ENCODE results near the gene BBS9. TPM values are rescaled to one million over a fixed set of nuclear protein-coding genes. Genes with fewer than 3 reads are reported as not detected.

Gene BBS9
- total RNA-seq, 1 donor from 2014 or later = 11.3 TPM

DNA sequence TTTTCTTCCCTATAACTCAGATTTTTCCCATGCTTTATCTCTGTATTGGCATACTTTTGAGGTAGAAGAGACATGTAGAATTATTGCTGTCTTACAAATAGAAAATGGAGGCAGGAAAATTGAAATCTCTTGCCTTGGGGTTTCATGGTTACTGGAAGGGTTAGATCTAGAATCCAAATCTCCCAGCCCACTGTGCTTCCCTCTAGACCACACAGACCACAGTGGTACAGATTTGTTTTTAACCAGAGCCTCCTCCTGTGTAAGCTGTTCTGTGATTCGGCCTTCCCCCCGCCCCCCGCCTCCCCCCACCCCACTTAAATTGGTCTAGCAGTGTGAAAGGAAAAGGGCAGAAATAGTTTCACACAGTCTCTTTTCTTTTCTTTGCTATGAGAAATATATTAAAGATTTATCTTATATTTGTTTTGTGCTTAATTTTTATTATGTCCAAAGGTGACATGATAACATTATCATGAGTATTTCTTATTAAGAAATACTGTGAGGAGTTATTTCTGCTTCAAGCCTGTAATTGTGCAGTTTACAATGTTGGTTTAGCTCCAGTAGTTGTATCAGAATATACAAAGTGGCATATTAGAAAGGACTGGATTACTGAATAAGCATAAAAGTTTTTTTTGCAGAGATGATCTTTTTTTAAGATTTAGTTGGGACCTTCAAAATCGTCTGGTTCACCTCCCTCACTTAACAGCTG is 407.2 kb downstream of the BBS9 start:
- intact Hi-C loops (cut with micrococcal nuclease) = no loop called here

DNA sequence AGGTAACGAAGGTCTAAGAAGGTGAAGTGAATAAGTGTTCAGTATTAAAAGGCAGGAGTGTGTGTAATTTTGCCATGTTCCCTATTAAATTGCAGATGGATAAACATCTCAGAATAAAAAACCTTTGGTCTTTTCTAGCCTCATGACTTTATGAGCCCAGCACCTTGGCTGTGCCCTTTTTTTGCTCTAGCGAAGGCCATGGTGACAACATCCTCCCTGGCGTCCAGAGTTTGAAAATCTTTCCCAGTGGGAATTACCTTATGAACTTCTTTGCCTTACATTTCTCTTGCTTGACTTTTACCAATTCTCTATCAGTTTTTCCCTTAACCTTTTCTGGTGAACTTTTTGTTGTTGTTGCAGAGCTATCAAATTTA is 407.7 kb downstream of the BBS9 start:
- intact Hi-C loops (cut with micrococcal nuclease) = no loop called here

DNA sequence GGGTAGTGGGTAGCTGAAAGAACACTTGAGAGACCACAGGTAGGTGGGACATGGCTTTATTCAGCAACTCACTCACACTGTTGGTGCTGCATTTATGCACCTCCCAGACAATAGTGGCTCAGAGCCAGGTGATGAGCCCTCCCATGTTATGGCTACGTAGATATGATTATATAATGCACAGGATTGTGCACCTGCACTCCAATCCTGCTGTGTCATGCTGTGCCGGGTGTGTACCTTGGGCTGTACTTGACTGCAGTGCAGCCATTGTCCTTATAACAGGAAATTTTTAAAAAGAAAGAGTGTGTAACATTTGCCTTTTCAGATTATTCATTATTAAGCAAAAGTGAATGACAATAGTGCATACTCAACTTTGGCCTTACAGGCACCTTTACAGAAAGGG is 409.8 kb downstream of the BBS9 start:
- intact Hi-C loops (cut with micrococcal nuclease) = no loop called here

DNA sequence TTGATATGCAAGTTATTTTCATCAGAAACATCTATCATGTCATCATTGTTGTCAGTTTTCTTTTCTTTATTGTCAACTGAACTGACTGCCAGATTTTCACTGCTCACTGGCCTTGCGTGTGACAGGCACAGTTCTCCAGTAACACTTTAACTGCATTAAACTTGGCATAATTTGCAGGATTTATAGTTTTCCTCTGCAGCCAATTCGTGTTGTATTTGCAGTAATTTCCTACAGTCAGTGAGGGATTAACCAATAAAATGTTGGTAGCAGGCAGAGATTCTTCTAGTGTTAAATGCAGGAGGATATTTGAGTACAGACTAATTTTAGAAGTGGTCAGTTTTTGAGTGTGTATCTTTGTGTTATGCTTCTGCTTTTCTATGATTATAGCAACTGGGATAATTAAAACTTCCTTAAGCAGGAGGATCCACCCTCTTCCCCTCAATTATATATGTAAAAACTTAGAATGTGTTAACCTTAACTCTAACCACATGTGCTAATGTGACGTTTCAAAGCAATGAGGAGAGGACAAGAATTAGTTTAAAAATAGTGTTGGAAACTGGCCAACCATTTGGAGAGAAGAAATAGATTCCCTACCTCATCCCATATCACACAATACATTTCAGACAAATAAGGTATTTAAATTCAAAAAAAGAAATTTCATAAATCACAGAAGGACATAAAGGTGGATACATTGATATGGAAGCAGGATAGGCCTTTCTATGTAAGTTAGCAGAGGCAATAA is 410.5 kb downstream of the BBS9 start:
- intact Hi-C loops (cut with micrococcal nuclease) = no loop called here

DNA sequence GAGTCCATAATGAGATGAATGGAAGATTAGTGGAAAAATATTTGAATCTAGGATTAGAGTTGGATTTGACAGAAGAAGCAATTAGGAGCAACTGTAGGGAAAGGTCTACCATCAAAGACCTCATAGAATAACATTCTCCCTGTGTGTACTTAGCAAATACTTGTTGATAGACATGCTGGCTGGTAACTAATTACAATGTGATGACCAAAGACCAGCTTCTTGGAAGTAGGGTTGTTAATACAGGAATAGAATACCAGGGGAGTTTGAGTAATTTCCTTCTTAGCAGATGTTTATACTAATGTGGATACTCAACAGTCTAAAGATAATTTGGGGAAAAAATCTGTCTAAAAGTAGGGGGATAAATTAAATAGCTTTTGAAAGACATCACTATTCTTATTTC is 418.5 kb downstream of the BBS9 start:
- intact Hi-C loops (cut with micrococcal nuclease) = no loop called here

GRCh38 chr7:33550363-33550762 is 421.0 kb downstream of the BBS9 start:
- intact Hi-C loops (cut with micrococcal nuclease) = no loop called here

GRCh38 chr7:33550979-33551378 is 421.6 kb downstream of the BBS9 start:
- intact Hi-C loops (cut with micrococcal nuclease) = no loop called here

- intact Hi-C loops (cut with micrococcal nuclease) = no loop called here
Observed at GRCh38 chr7:33554046-33554445, 424.7 kb downstream of the BBS9 start.

DNA sequence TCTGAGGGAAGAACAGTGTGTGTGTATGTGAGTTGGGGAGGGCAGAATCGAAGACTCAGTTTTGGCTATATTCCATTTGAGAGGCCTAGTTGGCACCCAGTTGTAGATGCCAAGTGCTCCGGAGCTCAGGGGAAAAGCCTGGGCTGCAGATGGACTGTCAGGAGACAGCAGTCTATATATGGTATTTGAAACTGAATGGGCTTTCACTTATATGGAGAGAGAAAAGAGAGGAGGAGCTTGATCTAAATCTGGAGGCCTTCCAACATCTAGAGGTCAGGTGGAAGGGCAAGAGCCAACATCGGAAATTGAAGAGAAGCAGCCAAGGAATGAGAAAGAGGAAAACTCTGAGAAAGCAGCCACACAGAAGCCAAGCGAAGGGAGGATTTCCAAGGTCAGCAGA is 425.2 kb downstream of the BBS9 start:
- intact Hi-C loops (cut with micrococcal nuclease) = no loop called here

GRCh38 chr7:33556472-33556871 is 427.1 kb downstream of the BBS9 start:
- intact Hi-C loops (cut with micrococcal nuclease) = no loop called here

DNA sequence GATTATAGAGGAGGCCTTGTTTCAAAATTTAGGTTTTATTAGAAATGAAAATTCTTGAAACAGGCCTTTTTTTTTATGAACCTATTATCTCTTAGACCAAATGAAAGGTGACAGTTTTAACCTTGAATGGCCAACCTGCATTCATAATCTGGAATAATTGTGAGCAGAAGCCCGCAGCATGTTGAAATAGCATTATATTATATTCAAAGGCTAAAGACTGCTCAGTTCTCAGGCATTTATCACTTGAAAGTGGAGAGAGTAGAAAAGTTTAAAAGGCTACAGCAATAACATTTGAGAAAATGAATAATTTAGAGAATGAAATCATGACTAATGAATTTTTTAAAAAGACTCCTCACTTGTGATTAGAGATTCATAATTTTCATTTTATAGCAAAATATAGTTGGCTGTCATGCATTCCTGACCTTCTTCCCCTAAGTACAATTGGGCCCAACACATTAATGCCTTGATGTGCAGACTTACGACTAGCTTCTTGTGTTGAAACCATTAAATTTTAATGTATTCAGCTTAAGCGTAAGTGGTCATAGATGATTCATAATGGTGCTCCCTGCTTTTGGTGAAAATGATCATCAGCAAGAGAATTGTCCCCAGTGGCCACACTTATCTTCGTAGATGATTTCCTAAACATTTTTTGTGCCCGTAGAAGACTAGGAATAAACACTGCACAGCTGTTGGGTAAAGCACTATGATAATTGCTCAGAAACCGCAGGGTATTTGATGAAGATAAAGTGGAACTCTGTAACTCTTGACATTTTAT is 429.4 kb downstream of the BBS9 start:
- intact Hi-C loops (cut with micrococcal nuclease) = no loop called here

DNA sequence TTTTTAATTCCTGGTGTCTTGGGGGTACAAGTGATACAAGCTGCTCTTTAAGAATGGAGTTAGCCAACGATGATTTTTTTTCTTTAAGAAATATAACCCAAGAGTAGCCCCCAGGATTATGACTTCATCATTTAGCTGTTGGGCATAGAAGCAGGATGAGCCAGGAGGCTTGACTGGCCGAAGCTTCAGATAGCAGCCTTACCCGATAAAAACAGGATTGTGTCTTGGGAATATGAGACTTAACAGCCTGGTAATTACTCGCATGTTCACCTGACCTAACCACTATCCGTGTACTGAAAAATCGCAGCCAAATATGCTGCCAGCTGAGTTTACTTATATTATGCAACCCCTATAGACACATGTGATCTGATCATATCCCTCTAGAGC is 430.0 kb downstream of the BBS9 start:
- intact Hi-C loops (cut with micrococcal nuclease) = no loop called here

GRCh38 chr7:33562996-33563395 is 433.6 kb downstream of the BBS9 start:
- intact Hi-C loops (cut with micrococcal nuclease) = no loop called here

GRCh38 chr7:33563651-33564050 is 434.3 kb downstream of the BBS9 start:
- intact Hi-C loops (cut with micrococcal nuclease) = no loop called here

GRCh38 chr7:33578166-33578565 is 448.8 kb downstream of the BBS9 start:
- intact Hi-C loops (cut with micrococcal nuclease) = no loop called here

DNA sequence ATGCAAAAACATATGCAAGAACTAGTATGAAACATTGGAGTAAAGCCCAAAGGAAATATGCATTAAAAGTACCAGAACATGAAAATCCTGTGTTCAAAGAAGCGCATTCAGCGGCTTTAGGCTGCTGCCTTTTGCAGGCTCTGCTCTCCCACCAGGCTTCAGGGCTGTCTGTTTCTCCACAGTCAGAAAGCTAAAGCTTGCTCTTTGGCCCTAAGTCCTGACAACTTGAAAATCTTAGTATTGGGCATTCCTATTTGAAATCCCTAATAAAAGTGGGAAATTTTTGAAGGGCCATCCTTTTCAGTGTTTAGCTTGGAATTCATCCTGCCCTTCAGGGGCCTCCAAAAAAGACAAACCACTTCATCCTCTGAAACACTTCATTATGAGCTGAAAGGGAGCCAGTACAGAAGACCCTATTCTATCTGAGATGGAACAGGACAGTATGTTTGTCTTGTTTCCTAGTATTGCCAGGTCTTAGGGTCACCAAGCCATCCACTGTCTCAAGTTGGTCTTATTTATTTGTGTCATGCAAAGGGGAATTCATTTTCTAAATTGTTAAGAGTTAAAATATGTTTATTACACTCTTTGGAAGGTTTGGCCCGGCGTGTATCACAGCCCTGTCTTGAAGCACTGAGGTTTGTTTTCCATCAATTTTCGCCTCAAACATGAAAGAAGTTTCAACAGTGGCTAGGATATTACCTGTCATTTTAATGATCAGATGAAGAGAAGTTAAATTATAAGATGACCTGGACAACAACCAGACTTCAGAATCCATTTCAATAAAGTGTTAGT is 449.7 kb downstream of the BBS9 start:
- intact Hi-C loops (cut with micrococcal nuclease) = no loop called here

- intact Hi-C loops (cut with micrococcal nuclease) = no loop called here
Observed at GRCh38 chr7:33579673-33579960, 450.3 kb downstream of the BBS9 start.

- intact Hi-C loops (cut with micrococcal nuclease) = no loop called here
Observed at GRCh38 chr7:33581236-33581635, 451.9 kb downstream of the BBS9 start.

- intact Hi-C loops (cut with micrococcal nuclease) = no loop called here
Observed at GRCh38 chr7:33582104-33582503, 452.7 kb downstream of the BBS9 start.

- intact Hi-C loops (cut with micrococcal nuclease) = no loop called here
Observed at GRCh38 chr7:33582533-33582932, 453.2 kb downstream of the BBS9 start.

DNA sequence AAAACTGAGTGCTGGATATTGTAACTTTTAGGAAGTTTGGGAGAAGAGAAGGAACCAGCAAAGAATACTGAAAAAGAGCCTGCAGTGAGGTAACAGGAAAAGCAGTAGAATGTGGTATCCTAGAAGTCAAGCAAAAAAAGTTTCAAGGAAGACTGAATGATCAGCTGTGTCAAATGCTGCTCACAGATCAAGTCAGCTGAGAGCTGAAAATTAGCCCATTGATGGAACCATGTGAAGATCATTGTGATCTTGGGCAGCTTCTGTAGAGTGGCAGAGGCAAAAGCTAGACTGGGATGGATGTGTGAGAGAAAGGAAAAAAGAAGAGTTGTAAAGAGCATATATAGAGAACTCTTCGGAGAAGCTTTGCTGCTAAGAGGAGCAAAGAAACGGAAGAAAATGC is 460.5 kb downstream of the BBS9 start:
- intact Hi-C loops (cut with micrococcal nuclease) = no loop called here

GRCh38 chr7:33590916-33591315 is 461.6 kb downstream of the BBS9 start:
- intact Hi-C loops (cut with micrococcal nuclease) = no loop called here
